CD4-positive, alpha-beta T cell treated with Interleukin-10 for 1 hour (primary cell): Measurements from ENCODE around the gene HCLS1.
"Not testable (repeated sequence)": the region's sequence is repeated elsewhere in the genome, so short reads cannot be mapped to it uniquely, and the experiment has no call there.

Experiments
- DNase-seq: peaks from one replicate; pipeline ENCODE4 v3.0.0-alpha.2; 2020

HCLS1 gene

GRCh38 chr3:121594850-121595249, 65.9 kb downstream of the HCLS1 start:
- DNase-seq = no peak

DNA sequence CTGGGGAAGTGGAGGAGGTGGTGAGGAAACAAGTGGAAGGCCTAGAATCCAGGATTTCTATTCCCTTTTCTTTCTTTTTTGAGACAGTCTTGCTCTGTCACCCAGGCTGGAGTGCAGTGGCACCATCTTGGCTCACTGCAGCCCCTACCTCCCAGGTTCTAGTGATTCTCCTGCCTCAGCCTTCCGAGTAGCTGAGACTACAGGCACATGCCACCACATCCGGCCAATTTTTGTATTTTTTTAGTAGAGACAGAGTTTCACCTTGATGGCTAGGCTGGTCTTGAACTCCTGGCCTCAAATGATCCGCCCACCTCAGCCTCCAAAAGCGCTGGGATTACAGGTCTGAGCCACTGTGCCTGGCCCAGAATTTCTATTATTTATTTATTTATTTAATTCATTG, 66.9 kb downstream of the HCLS1 start:
- not testable (repeated sequence) for DNase-seq

DNA sequence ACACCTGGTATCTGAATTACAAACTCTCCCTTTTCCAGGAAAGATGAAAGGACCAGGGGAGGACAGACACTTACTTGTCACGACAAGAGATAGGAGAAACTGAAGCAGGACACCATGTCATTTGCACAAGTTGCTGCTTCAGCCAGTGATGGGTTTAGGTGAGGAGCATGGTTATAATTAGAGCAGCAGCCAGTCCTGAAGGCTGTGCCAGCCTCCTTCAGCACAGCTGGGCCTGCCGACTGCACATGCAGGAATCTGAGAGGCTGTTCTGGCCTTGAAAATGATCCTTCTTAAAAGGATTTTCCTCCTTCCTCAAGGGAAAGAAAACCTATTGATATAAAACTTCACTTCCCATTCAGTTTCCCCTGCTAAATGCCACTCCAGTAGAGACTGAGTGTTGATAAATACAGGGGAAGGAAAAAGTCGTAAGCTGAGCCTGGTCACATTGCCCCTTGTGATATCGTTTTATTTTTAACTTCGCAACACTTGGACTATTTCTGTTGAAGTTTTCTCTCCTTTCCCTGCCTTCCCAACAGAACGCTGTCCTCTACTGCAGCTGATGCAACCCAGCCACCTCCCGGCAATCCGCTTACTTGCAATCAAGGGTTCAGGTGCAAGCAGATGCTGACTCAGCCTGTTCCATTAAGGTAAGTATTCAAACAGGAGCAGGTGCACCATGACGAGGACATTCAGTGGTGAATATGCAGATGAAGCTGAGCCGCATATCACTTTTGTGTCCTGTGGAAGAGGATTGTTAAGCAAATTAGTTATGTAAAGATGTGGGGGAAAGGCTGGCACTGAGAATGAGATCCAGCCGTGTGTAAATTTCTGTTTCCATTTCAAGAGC, 67.6 kb downstream of the HCLS1 start, which contains the start of gene FBXO40:
Gene FBXO40, plus strand, starts transcription at position 524 of the 847 bp plus-strand sequence. CDS start 27,197 bp downstream, outside the sequence.
- no peak for DNase-seq

DNA sequence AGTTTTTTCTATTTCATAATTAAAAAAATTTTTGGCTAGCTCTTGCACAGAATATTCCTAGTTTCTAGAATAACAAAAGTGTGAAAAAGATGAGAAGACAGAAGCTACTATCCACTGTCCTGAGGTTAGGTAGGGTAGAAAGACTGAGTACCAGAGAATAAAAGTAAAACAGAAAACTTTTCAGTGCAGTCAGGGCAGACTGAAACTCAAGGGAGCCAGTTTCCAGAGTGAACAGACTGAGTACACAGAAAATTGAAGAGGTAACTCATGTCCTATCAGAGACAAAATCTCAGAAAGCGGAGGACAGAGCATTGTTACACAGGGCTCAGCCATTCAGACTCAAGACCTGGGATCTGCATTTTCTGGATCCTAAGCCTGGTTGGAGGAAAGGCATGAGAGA, 76.3 kb downstream of the HCLS1 start:
- DNase-seq = no peak

DNA sequence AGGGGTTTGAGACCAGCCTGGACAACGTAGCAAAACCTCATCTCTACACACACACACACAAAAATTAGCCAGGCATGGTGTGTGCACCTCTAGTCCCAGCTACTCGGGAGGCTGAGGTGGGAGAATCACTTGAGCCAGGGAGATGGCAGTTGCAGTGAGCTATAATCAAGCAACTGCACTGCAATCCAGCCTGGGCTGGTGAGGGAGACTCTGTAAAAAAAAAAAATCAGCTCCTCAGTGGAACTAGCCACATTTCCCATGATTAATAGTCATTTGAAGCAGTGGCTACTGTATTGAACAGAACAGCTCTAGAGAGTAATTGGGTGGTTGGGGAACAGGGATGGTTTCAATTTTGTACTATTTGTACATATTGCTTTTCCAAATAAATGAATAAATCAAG, 79.0 kb downstream of the HCLS1 start:
- DNase-seq = no peak
